ENCODE results near the gene C13orf42.

Gene C13orf42

DNA sequence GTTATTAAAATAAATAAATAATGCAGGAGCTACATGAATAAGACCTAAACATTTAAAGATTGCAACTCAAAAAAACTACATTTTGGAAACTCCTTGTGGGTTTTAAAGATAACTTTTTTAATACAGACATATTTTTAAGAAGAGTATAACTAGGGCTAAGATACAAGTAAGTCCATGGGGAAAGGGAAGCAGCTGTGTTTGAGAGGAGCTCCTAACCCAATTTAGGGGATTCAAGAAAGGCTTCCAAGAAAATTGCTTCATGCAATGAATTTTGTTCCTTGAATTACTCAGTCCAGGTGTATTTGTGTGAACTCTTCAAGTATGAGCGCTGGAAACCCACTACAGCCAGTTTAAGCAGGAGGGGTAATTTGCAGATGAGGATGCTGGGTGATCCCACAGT, 44.1 kb upstream of the C13orf42 start:
- H3K27me3 ChIP-seq (replicated peaks; ENCODE audit: control insufficient read depth, insufficient read depth, low read length) = peaks cover 3% of the 10 kb centered on the region; the same call in 1 of the 2 replicates
- no peak for DNase-seq (ENCODE audit: extremely low read depth, insufficient read length)
- TF ChIP-seq, protein P1, sequence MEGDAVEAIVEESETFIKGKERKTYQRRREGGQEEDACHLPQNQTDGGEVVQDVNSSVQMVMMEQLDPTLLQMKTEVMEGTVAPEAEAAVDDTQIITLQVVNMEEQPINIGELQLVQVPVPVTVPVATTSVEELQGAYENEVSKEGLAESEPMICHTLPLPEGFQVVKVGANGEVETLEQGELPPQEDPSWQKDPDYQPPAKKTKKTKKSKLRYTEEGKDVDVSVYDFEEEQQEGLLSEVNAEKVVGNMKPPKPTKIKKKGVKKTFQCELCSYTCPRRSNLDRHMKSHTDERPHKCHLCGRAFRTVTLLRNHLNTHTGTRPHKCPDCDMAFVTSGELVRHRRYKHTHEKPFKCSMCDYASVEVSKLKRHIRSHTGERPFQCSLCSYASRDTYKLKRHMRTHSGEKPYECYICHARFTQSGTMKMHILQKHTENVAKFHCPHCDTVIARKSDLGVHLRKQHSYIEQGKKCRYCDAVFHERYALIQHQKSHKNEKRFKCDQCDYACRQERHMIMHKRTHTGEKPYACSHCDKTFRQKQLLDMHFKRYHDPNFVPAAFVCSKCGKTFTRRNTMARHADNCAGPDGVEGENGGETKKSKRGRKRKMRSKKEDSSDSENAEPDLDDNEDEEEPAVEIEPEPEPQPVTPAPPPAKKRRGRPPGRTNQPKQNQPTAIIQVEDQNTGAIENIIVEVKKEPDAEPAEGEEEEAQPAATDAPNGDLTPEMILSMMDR (IDR thresholded peaks at IDR 0.05; ENCODE audit: insufficient read depth, low read length, poor library complexity, severe bottlenecking) = no peak
- H3K36me3 ChIP-seq (ENCODE audit: control insufficient read depth, insufficient read depth, low read length) = no peaks in the 10 kb centered on the region
- no peak overlapping the region for H3K4me3 ChIP-seq (replicated peaks; ENCODE audit: low read depth, low read length)

DNA sequence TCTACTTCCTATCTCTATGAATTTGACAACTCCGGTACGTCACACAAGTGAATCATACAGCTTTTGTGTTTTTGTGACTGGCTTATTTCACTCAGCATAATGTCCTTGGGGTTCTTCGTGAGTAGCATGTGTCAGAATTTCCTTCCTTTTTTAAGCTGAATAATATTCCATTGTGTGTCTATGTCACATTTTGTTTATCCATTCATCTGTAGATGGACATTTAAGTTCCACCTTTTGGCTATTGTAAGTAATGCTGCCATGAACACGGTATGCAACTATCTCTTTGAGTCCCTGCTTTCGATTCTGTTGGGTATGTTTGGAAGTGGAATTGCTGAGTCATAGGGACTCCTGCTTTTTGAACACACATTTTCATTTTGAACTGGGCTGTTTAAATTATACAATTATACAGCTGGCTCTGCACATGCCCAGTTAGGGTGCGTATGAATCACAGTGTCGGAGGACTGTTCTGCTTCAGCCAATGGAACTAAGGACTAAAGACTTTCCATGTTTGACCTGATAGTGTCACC, 43.0 kb upstream of the C13orf42 start:
- Histone ChIP-seq H3K4me3 (replicated peaks; ENCODE audit: low read depth, low read length) (no peak overlapping the region), H3K36me3 (ENCODE audit: control insufficient read depth, insufficient read depth, low read length) (no peaks in the 10 kb centered on the region), H3K27me3 (replicated peaks; ENCODE audit: control insufficient read depth, insufficient read depth, low read length) (peaks cover 3% of the 10 kb centered on the region; the same call in 1 of the 2 replicates)
- DNase-seq (ENCODE audit: extremely low read depth, insufficient read length) = no peak
- TF ChIP-seq, protein P1 (IDR thresholded peaks at IDR 0.05; ENCODE audit: insufficient read depth, low read length, poor library complexity, severe bottlenecking) = no peak

DNA sequence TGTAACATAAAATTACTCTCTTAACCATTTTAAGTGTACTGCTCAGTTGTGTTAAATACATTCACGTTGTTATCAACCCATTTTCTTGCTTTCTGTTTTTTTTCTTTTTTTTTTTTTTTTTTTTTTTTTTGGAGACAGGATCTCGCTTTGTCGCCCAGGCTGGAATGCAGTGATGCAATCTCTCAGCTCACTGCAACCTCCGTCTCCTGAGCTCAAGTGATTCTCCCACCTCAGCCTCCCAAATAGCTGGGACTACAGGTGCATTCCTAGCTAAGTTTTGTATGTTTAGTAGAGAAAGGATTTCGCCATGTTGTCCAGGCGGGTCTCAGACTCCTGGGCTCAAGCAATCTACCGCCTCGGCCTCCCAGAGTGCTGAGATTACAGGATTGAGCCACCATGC, 42.5 kb upstream of the C13orf42 start:
- TF ChIP-seq, protein P1 (IDR thresholded peaks at IDR 0.05; ENCODE audit: insufficient read depth, low read length, poor library complexity, severe bottlenecking) = no peak
- Histone ChIP-seq H3K4me3 (replicated peaks; ENCODE audit: low read depth, low read length) (no peak overlapping the region), H3K27me3 (replicated peaks; ENCODE audit: control insufficient read depth, insufficient read depth, low read length) (peaks cover 3% of the 10 kb centered on the region; the same call in 1 of the 2 replicates), H3K36me3 (ENCODE audit: control insufficient read depth, insufficient read depth, low read length) (no peaks in the 10 kb centered on the region)
- DNase-seq (ENCODE audit: extremely low read depth, insufficient read length) = no peak

DNA sequence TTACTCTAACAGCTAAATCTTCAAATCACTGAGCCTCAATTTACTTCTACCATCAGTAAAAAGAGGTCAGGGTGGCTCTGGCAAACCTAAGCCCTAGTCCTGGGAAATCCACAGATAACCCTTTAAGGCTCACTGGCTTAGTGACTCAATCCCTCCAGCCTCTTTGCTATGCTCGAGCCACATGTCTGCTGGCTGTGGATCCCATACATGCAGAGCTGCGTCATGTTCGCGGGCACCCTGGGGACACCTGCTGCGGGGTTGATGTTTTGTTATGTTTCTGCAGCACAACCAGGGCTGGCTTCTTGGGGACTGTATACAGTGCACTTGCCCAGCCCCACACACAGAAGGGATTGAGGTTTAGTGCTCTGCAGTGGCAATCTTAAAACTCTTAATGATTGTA, 41.6 kb upstream of the C13orf42 start:
- TF ChIP-seq, protein P1 (IDR thresholded peaks at IDR 0.05; ENCODE audit: insufficient read depth, low read length, poor library complexity, severe bottlenecking) = no peak

DNA sequence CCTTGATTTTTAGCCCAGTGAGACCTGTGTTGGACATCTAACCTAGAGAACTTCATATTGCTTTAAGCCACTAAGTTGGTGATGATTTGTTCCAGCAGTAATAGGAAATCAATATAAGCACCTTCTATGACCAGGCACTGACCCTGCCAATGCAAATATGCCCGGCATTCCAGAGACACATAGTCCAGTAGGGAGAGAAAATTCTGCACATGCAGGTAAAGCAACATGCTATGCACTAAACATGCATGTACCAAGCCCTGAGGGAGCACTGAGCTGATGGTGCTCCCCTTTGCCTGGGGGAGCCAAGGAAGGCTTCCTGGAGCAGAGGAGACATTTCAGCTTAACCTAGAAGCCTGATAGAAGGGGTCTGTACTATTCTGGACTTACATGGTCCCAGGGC, 40.4 kb upstream of the C13orf42 start:
- Histone ChIP-seq H3K4me3 (replicated peaks; ENCODE audit: low read depth, low read length) (no peak overlapping the region), H3K36me3 (ENCODE audit: control insufficient read depth, insufficient read depth, low read length) (no peaks in the 10 kb centered on the region), H3K27me3 (replicated peaks; ENCODE audit: control insufficient read depth, insufficient read depth, low read length) (peaks cover 3% of the 10 kb centered on the region; the same call in 1 of the 2 replicates)
- TF ChIP-seq, protein P1 (IDR thresholded peaks at IDR 0.05; ENCODE audit: insufficient read depth, low read length, poor library complexity, severe bottlenecking) = no peak
- no peak for DNase-seq (ENCODE audit: extremely low read depth, insufficient read length)

More for the DNA sequence above, 41.6 kb upstream of the C13orf42 start:
- peaks cover 3% of the 10 kb centered on the region; the same call in 1 of the 2 replicates for H3K27me3 ChIP-seq (replicated peaks; ENCODE audit: control insufficient read depth, insufficient read depth, low read length)
- no peak overlapping the region for H3K4me3 ChIP-seq (replicated peaks; ENCODE audit: low read depth, low read length)
- no peaks in the 10 kb centered on the region for H3K36me3 ChIP-seq (ENCODE audit: control insufficient read depth, insufficient read depth, low read length)
- DNase-seq (ENCODE audit: extremely low read depth, insufficient read length) = no peak
